GM21528 (cell line): Measurements from ENCODE around the gene SORCS2.

Experiments used
- ATAC-seq: cut with Tn5 transposase; IDR thresholded peaks from one replicate; pipeline ENCODE4 v1.9.1; 2021; ENCODE audit warnings: mild to moderate bottlenecking, moderate library complexity; ENCODE audit not compliant: unreplicated experiment, low FRiP score

The SORCS2 gene

DNA sequence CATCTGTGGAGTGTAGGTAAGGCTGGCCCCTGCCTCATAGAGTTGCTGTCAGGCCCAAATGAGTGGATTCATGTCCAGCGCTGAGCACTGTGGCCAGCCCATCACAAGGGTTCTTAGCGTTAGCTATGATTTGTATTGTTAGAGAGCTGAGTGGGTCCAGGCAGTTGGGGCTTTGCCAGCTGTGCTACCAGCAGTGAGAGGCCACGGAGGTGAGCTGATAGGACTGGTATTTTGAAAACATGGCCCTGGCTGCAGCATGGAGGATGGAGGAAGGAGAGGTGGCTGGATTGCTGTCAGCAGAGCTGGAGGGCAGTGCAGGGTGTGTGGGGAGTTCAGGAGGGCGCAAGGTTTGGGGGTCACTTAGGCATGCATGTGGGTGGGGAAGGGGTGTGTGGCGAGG, 172.6 kb downstream of the SORCS2 start:
- ATAC-seq: no peak

DNA sequence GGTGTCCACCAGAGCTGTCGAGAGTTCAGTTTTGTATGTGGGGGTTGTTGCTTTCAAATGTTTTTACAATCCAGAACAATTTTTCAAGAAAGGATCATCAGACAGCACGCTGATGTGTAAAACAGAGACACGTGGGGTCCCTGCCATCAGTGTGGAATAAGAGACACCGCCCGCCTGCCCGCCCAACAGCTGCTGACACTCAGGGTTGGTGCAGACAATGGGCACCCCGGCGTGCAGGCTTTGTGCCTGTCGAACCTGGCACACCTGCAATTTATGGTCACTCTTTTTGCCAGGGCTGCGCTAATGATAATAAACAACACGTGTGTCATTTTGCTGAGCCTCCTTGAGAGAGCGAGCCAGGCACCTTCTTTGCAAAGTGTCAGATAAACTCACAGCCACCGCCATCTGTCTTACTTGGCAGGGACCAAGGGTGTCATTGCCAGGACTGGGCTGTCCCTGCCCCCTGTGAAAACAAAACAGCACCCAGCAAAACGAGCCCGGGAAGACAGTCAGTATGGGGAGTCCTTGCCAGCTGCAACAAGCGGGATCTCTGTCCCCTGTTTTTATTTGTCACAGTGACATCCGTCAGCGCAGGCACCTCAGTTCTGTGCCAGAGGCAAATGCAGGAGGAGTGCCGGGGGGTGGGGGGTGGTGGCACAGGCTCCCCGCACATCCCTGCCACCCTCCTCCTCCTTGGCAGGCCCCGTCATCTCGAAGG, 173.3 kb downstream of the SORCS2 start:
- no peak for ATAC-seq

DNA sequence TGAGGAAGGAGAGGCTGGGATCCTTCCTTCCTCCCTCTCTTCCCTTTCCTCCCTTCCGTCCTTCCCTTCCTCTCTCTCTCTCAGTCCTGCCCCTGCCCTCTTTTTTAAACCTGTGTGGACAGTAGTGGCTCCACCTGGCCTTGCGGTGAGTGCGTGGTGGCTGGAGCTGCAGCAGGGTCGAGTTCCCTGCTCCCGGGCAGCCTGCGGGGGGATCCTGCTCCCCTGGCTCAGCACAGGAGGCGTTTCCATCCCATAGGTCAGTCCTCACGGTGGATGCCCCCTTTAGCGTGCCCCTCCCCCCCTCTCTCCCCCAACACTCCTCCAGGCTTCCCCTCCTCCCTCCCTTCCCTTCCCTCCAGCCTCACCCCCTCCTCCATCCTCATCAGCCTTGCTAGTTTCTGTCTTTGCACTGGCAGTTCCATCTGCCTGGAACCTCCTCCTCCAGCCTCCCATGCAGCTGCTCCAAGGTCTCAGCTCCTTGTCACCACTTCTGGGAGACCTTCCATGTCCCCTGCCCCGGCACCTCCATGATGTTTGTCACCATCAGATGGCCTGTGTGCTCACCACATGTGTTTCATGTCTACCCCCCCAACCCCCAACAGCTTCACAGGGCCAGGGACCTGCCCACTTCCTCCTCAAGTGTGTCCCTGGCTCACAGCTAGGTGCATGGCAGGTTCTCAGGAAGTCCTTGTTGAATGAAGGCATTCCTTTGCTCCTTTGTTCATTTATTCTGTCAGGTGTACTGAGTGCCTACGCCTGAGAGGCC, 174.0 kb downstream of the SORCS2 start:
- ATAC-seq: no peak

DNA sequence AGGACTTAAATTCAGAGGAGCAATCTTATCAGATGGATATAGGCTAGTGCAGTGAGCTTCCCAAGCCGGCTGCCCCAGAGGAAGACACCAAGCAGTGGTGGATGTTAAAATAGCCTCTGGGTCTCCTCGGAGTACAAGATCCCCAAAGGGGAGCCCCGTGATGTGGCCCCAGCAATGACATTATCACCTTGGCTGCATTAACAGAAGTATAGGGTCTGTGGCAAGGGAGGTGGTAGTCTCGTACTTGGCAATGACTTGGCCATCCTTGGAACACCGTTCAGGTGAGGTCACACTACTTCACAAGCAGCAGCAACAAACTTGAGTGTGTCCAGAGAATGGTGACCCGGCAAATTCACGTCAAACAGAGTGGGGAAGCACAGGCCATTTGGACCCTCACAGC, 174.6 kb downstream of the SORCS2 start:
- no peak for ATAC-seq

DNA sequence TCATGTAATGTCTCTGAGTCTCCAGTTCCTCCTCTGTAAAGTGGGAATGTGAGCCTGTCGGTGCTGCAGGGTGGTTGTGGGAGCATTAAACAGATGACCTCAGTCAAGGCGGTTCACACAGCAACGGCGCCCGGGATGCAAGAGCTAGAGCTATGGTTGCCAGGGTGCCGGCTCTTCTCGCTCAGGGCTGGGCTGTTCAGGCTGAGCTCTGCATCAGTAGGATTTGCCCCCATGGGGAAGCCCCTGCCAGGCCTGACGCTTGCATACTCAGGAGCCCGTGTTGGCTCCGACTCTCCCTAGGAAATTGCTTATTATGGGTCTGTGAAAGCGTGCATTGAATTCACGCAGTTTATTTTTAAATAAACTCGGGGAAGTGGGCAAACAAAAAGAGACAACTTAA, 175.1 kb downstream of the SORCS2 start:
- no peak for ATAC-seq

DNA sequence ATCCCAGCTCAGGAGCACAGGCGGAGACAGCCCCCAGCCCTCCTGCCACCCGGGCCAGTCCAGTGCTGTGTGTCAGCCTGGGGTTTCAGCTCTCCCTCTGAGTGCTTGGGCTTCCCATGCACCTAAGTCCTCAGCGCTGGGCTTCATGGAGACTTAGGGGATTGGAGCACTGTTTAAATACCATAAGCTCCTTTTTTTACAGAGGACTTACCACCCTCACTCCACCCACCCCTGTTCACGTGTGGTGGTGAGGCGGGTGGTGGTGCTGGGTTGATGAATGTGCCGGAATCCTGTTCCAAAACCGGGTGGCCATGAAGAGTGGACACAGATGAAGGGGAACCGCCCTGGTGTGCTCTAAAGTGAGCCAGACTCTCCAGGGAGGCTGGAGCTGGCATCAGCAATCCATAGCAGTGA, 175.5 kb downstream of the SORCS2 start:
- ATAC-seq: no peak

DNA sequence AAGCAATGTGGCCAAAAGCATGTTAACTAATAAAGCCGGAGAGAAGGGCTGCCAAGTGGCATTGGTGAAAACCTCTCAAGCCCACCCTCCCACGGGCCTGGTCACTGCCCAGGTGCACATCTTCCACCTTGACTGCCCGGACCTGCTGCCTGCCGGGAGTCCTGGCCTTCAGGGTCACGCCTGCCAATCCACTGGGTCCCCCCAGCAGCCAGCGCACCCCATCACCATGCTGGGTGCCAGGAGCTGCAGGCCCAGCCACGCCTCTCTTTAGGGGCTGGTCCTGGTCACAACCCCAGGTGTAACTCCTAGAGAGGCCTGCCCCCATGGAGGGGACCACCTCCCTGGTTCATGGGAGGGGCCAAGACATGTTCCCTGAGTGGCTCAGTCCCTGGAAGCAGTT, 176.0 kb downstream of the SORCS2 start:
- no peak for ATAC-seq

DNA sequence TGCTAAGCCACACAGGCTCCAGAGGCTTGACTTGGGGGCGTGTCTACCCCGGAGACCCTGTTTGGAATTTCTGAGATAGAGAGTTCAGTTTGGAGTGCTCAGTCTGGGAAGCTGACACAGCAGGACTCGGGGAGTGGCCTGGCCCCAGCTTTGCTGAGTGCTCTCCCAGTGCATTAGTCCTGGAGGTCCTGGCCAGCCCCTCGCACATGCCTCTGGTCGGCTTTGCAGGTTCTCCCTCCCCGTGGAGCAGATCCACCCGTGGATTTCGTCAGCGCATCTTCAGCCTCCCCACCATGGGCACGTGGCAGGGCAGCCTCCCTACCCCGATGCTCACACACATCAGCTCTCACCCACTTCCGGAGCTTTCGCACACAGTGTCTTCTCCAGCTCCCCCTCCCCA, 177.2 kb downstream of the SORCS2 start:
- no peak for ATAC-seq

DNA sequence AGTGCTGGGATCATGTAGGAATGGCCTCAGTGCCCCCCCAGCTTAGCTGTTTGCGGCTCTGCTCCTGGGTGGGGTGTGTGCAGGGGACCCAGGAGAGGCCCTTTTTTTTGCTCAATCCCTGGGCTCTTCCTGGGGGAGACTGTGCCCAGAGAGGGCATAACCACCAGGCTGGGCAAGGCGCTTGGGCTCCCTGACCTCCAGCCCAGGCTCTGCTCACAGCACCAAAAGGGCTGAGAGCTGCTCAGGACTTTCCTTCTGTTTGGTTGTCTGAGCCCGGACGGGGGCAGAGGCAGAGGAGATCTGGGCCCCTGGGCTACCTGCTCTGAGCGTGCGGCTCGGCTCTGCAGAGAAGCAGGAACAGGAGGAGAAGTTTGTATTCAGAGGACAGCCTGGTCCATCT, 177.7 kb downstream of the SORCS2 start:
- ATAC-seq: no peak

DNA sequence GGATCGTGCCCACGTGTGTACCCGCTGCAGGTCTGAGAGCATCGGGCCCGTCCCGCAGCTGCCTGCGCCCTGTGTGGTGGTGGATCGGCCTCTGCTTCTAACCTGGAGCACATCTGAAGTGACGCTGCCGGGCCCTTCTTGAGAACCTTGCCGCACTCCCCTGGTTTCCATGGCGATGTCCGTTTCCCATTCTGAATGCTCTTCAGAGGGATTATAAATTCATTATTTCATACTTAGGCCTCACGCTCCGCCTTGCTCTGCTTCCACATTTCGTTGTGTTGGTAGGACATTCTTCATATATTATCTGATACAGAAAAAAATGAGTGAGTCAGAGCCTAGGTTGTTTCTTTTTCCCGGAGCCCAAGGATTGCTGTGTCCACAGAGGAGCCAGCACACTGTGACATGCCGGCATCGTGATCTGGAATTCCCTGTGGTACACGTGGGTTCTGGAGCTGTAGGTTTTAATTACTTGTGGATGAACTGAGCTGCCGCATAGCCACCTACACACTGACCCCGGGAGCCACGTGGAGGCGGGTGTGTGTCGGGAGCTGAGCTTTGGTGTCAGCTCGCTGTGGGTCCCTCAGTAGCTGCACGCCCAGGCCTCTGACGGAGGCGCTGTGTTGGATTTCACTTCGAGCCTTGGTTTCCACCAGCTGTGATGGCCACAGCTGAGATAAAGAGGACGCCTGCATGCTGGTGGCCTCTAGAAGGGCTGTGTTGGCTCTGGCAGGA, 179.0 kb downstream of the SORCS2 start:
- no peak for ATAC-seq

DNA sequence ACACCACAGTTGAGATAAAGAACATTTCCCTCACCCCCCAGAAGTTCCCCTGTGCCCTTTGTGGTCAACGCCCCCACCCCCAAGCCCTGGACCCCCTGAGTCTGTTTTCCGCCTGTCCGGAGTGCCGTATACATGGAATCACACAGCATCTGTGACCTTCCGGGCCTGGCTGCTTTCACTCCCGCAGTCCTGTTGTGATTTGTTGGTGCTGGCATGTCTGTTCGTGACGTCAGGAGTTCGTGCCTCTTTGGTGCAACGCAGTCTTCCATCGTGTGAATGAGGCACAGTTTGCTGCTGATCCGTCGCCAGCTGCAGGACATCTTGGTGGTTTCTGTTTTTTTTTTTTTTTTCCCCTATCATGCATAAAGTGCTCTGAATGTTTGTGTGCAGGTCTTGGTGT, 180.3 kb downstream of the SORCS2 start:
- no peak for ATAC-seq

DNA sequence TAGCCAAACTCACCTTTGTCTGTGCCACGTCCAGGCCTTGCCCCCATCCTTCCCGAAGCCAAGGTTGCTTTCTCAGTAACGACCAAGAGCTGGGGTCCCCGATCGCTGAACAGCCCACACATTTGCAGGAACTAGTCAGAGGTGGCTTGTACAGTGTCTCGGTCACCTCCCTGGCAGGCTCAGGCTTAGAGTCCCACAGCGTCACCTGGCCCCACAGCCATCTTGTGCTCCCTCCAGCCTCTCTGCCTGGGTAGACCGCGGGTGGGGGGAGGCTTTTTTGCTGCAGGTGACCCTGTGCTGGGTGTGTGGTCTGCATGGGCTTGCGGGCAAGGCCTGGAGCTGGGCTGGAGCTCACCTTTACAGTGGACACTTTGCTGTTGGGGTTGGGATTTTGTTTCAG, 182.2 kb downstream of the SORCS2 start:
- no peak for ATAC-seq

DNA sequence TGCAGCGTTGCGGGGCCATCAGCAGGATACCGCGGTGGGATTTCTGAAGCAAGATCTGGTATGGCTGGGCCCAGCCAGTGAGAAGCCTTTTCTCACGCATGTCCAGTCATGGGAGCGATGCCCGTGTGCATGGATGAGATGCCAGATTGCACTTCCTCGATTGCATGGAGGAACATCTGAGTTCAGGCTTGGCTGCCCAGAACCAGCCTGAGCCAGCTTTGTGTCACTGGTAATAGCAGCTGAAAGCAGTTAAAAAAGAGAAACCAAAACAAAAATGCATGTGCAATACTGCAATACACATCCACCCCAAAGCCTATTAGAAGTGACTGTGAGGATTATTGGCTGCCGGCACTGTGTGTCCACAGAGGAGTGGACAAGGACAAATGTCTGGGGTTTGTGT, 183.1 kb downstream of the SORCS2 start:
- no peak for ATAC-seq

DNA sequence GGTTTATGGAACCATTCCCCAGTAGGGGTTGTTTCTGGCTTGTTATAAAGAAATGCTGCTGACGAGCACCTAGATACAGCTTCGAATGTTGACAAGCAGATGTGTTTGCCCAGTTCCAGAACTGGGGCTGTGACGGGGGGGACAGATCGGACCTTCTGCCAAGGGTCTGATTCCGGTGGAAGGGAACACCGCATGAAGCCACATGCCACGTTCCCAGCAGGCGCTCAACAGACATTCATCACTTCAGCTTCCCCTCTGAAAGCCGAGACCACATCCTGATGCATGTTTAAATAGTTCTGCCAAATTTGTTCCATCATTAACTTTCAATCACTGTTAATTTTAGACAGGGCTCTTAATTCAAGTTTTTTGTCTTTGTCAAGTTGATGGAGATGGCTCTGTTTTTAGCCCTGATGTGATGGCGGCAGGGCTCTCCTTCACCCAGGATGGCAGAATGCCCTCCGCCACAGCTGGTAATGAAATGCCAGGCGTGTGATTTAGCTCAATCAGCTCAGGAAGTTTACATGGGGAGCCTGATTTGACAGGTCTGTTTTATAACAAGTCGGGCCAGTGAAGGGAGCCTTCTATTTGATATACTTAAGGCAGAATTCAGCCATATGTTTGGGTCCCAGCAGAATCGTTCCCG, 185.0 kb downstream of the SORCS2 start:
- no peak for ATAC-seq

DNA sequence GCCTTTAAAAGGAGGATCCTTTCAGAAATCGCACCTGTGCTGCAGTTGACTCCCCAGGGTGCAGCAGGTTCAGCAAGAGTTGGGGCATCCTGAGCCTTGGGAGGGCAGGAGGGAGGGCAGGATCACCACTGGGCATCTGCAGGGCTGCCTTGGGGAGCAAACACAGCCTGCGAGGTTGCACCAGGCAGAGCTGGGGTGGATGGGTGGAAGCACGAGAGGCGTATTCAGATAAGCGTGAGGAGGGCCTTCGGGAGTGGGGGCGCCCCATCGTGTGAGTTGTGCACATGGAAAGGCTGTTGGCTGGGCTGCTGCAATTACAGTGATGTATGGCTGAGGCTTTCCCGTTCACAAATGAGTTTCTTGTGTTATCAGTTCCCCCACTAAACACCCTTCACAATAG, 186.8 kb downstream of the SORCS2 start:
- ATAC-seq: no peak

DNA sequence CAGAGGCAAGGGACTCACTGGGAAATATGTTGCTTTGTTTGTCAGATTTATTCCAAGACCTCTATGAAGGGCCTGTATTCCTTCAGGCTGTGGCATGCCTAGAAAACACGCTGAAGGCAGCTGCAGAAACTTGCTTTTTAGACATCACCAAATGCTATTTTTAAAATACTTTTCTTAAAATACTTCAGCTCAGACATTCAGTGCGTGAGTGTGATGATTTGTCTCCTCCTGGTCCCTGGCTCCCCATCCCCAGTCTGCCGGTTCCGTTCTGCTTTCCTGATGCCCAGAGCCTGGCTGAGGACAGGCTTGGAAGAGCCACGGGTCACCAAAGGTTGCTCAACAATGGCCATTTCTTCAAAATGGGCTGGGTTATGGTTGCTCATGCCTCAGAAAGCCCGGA, 187.4 kb downstream of the SORCS2 start:
- no peak for ATAC-seq

DNA sequence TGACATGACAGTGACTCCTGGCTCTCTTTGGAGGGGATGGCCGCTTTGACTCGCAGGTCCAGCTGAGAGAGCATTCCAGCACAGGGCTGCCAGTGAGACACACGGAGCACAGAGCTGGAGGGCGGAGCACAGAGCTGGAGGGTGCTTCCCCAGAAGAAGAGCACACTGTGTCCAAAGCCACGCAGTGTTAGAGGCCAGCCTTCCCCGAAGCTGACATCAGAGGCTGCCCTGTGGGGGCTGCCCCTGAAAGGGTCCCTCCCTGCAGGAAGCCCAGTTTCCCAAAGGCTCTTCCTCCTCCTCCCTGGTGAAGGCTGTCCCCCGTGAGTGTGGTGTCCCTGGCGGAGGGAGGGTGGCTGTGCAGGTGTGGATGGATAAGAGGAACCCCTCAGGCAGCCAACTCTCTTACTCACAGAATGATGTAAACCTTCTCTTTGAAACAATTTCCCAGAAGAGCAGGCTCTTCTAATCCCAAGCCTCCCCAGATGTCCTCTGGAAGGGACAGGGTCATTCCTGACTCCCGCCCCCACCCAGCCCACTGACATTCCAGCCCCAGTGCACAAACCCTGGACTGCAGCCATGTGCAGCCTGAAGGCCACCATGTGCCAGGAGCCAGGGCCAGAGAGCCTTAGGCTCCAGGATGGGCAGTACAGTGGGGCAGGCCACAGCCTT, 189.0 kb downstream of the SORCS2 start:
- no peak for ATAC-seq

DNA sequence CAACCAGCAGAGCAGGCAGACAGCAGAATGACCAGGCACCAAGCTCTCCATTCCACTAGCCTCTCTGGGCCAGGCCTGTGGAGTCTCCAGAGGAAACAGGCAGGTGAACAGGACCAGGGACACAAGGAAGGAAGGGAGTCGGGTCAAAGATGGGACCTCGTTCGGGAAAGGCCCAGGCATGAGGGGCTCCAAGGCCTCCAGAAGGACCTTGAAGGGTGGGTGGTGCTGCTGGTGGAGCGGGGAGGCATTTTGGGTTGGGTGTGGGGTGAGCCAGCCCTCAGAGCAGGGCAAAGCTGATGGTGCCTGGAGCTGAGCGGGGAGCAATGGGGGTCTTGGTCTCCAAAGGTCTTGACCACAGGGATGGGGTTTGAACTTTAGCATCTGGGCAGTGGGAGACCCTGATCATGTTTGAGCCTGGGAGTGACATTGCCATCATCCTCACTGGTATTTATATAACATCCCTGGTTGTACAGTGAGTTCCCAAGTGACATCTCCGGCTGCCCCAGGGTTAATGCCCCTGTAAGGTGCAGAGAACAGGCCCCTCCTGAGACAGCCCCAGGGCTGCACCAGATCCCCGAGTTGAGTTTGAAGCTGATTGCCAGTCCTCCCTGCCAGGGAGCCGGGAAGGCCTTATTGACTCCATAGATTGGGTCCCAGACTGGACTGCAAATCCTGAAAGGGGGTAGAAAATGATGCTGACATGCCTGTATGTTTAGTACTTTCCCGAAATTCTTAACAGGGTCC, 189.7 kb downstream of the SORCS2 start:
- no peak for ATAC-seq

DNA sequence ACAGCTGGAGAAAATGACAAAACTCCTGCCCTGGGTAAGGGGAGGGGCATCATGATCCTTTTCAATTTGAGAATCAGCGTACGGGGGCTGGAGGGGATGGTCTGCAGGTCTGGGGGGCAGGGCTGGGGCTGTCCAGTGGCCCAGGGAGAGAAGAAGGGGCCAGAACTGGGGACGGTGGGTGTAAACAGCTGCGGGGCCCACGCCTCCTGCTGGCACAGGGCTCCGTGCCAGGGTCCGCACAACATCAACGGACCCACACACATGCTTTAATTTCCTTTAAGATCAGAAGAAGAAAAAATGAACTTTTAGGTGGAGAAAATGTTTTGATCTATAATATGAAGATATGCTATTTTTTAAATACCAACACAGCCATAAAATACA, 190.3 kb downstream of the SORCS2 start:
- ATAC-seq: no peak

DNA sequence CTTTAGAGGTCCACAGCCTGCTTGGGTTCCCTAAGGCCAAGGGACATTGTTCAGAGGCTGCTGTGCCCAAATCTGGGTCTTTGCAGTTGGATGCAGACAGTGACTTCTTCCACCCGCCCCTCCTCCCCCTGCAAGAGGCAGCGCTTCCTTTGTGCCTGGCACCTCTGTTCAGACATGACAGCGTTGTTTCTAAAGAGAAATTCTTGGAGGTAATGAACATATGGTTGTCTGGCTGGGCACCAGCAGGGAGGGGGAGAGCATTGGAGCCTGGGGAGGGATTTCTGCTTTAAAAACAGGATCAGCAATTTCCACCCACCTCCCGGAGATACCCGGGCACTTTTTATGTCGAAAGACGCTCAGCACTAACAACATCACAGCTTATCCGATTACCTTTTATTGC, 190.9 kb downstream of the SORCS2 start:
- no peak for ATAC-seq
